Aorta (tissue), 5 donors: ENCODE data around the gene SDS. TPM values are rescaled to one million over a fixed set of nuclear protein-coding genes. Genes with fewer than 3 reads are reported as not detected.

Experiments
- ATAC-seq: fragments of 200-7000 bp; cut with Tn5 transposase; one replicate; pipeline ENCODE4 v1.9.1; 2022; ENCODE audit warnings: moderate library complexity; ENCODE audit not compliant: low FRiP score
- DNase-seq, 2 donors: peaks; one replicate each; pipeline ENCODE4 v3.0.0-alpha.2; 2020
- H3K27ac ChIP-seq, 2 donors: one replicate each; pipeline ENCODE4 v1.5.1; 2013; ENCODE audit warnings: low read length in 2 of 2, mild to moderate bottlenecking in 2 of 2, moderate library complexity in 2 of 2, control low read depth in 1 of 2, inconsistent platforms in 1 of 2, low read depth in 1 of 2
- H3K27me3 ChIP-seq, 2 donors: one replicate each; pipeline ENCODE4 v1.6.1; 2013; ENCODE audit warnings: control low read depth in 1 of 2, low read length in 1 of 2, mild to moderate bottlenecking in 1 of 2, moderate library complexity in 1 of 2; ENCODE audit not compliant: insufficient read depth in 2 of 2, control insufficient read depth in 1 of 2
- H3K36me3 ChIP-seq, 2 donors: one replicate each; pipeline ENCODE4 v1.6.1; 2013; ENCODE audit warnings: control low read depth in 1 of 2, low read length in 1 of 2, mild to moderate bottlenecking in 1 of 2; ENCODE audit not compliant: insufficient read depth in 2 of 2, control insufficient read depth in 1 of 2
- H3K4me1 ChIP-seq, 2 donors: one replicate each; pipeline ENCODE4 v1.6.1; 2013; ENCODE audit warnings: low read length in 2 of 2, control low read depth in 1 of 2, mild to moderate bottlenecking in 1 of 2, moderate library complexity in 1 of 2; ENCODE audit not compliant: insufficient read depth in 2 of 2, control insufficient read depth in 1 of 2
- H3K4me3 ChIP-seq, 2 donors: one replicate each; pipeline ENCODE4 v1.5.1; 2013; ENCODE audit warnings: low read length in 2 of 2, control low read depth in 1 of 2, mild to moderate bottlenecking in 1 of 2
- H3K9me3 ChIP-seq: one replicate; pipeline ENCODE4 v1.6.1; 2013; ENCODE audit warnings: mild to moderate bottlenecking, low read length; ENCODE audit not compliant: control insufficient read depth
- WGBS, 2 donors: extraction: QIAGEN DNeasy Blood & Tissue Kit; methylation state at CpG; one replicate each; pipeline ENCODE4 v1.1.7; 2013; 5-methylcytosine and 5-hydroxymethylcytosine counted together
- intact Hi-C, 2 donors: fragments of 100-400 bp; cut with DNase I; formaldehyde crosslinking; loops; one replicate each; pipeline versions ENCODE4 v1.14.2 to v1.15.0; 2022
- polyA plus RNA-seq, 2 donors: library from polyadenylated mRNA; stranded (reverse); fragments of 200-250 nt; gene quantifications; one replicate each; pipeline ENCODE4 v1.2.3, GENCODE V29; 2013
- total RNA-seq, 2 donors: library from RNA; stranded (reverse); fragmentation: NEBNext Ultra II Directional; extraction: Animal tissue kit (Norgen Biotek cat#: 25700); gene quantifications; one replicate each; pipeline ENCODE4 v1.2.1, GENCODE V29; 2021
- donor health status: healthy with polysubstance abuse.
- donor health status: Bipolar disorder and iron deficiency.
- donor health status: DM: no; HTN: no; CAD: no.
- donor health status: DM: no; HTN: no; CAD: no.
- donor health status: DM: yes; HTN: yes; CAD: no.

Gene SDS
- total and polyA plus RNA-seq, 4 donors: 1.0 to 9.9 (median 3.1) TPM

GRCh38 chr12:113345318-113345717, 58.4 kb downstream of the SDS start:
- intact Hi-C loops: no loop called here
- no peaks in the 10 kb centered on the region for H3K4me1 ChIP-seq
- DNase-seq: no peak
- no peak overlapping the region for H3K27ac ChIP-seq
- H3K4me3 ChIP-seq: no peak overlapping the region
- H3K36me3 ChIP-seq: no peaks in the 10 kb centered on the region
- no peaks in the 10 kb centered on the region for H3K27me3 ChIP-seq
- ATAC-seq: no peak
- H3K9me3 ChIP-seq: no peaks in the 10 kb centered on the region
- 87 to 94% methylated on average over 6 of the region's 6 CpGs for WGBS, 2 donors

Other genes starting within 250 kb of the SDS start
- gene DDX54, start 218.4 kb downstream of the SDS start, total RNA-seq: 10 to 100 TPM; 47.2 to 48.6 TPM
- gene DDX54, start 218.4 kb downstream of the SDS start, polyA plus RNA-seq: 10 to 100 TPM; 12.6 to 70.8 TPM
- 10 to 100 TPM in 1 of 2 donors, 1 to 10 TPM in 1; 6.1 to 10.0 TPM for gene RITA1, start 218.2 kb downstream of the SDS start, total RNA-seq
- gene RITA1, start 218.2 kb downstream of the SDS start, polyA plus RNA-seq: 10 to 100 TPM; 10.8 to 11.5 TPM
- gene TPCN1, start 182.4 kb downstream of the SDS start, total RNA-seq: 100 to 1,000 TPM in 1 of 2 donors, 10 to 100 TPM in 1; 65.9 to 128 TPM
- 100 to 1,000 TPM in 1 of 2 donors, 10 to 100 TPM in 1; 21.4 to 108 TPM for gene TPCN1, start 182.4 kb downstream of the SDS start, polyA plus RNA-seq
- gene SLC8B1, start 68.8 kb downstream of the SDS start, total RNA-seq: 10 to 100 TPM; 32.8 to 48.6 TPM
- gene SLC8B1, start 68.8 kb downstream of the SDS start, polyA plus RNA-seq: 10 to 100 TPM in 1 of 2 donors, 1 to 10 TPM in 1; 8.1 to 46.6 TPM
- gene PLBD2, start 45.3 kb downstream of the SDS start, total RNA-seq: 10 to 100 TPM; 60.6 to 76.1 TPM
- gene PLBD2, start 45.3 kb downstream of the SDS start, polyA plus RNA-seq: 10 to 100 TPM; 11.6 to 31.7 TPM
- 1 to 10 TPM; 3.8 to 4.5 TPM for gene SDSL, start 18.5 kb upstream of the SDS start, total RNA-seq
- gene SDSL, start 18.5 kb upstream of the SDS start, polyA plus RNA-seq: 10 to 100 TPM in 1 of 2 donors, 1 to 10 TPM in 1; 9.1 to 13.4 TPM
- not detected for gene LHX5, start 68.0 kb upstream of the SDS start, total RNA-seq
- gene LHX5, start 68.0 kb upstream of the SDS start, polyA plus RNA-seq: not detected